HG03457 (cell line): ENCODE measurements around the gene OR7A5.
"Not testable (repeated sequence)": the region's sequence is repeated elsewhere in the genome, so short reads cannot be mapped to it uniquely, and the experiment has no call there.

Experiments
- ATAC-seq: cut with Tn5 transposase; IDR thresholded peaks from one replicate; pipeline ENCODE4 v1.9.1; 2021; ENCODE audit warnings: moderate number of reproducible peaks; ENCODE audit not compliant: unreplicated experiment

The OR7A5 gene

DNA sequence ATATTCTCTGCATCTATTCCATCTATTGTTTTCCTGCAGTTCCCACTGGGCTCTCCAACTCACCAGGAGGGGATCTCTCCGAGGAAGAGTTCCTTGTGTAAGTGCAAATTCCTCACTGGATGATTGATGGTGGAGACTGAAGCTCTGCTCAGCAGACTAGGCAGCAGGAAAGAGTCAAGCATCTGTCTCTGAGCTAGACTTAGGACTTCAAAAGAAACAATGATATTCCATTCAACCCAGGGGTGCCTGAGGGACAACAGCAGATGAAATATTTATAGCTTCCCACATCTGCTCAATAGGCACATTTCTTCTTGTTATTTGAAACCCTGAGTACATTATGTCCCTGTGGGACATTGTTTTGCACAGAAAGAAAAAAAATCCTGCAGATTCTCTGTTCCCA, at the start of gene OR7A5, which contains the start of gene OR7C1:
Gene OR7A5 (minus strand): TSS at position 175 of the 400 bp plus-strand sequence. CDS start 6,944 bp downstream, outside the sequence.
Gene OR7C1 (minus strand): TSS at position 175 of the 400 bp plus-strand sequence. CDS start 35,049 bp downstream, outside the sequence.
- no peak for ATAC-seq

DNA sequence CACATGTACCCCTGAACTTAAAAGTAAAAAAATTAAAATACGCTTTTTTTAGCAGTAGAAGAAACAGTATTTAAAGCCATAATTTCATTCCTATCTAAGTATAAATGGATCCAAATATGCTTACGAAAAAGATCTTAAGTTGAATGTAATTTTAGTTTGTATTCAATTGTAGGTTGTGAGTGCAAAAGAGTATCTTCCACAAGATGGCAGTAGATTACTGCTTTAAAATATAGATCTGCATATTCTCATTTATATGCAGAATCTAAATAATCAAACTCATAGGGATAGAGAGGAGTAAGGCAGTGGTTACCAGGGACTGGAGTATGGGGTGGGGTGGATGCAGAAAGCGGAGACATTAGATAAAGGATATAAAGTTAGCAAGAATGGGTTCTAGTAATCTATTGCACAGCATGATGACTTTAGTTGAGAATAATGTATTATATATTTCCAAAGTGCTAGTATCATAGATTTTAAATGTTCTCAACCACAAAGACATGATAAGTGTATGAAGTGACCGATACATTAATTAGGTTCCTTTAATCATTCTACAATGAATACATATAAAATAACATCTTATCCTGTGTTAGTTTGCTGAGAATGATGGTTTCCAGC, 36.7 kb upstream of the OR7A5 start:
- no peak for ATAC-seq

DNA sequence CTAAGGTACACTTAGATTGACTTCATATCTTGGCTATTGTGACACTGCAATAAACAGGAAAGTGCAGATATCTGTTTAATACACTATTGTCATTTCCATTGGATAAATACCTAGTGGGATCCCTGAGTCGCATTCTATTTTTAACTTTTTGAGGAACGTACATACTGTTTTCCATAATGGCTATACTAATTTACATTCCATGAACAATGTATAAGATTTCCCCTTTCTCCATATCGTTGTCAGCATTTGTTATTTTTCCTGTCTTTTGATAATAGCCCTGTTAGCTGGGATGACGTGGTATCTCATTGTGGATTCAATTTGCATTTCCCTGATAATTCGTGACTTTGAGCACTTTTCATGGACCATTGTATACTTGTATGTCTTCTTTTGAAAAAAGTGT, 33.5 kb upstream of the OR7A5 start:
- no peak for ATAC-seq

DNA sequence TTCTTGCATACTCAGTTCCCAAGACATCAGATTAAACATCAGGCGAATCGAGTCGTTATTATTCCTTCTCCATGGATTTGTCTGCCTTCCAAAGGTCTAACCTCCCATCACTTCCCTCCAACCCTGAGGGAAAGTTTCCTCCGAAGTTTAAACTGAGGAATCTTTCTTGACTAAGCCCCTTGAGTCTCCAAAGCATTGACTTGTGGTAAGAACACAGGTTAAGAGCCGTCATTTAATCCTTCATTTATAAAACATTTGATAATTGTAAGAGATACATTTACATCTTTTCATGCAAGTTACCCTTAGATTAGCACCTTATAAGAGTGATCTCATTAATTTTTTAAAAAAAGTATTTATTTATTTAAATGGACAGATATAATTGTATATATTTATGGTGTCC, 13.8 kb upstream of the OR7A5 start, which contains the start of gene OR7A10:
Gene OR7A10 (minus strand): TSS at position 101 of the 400 bp plus-strand sequence. CDS start 7,045 bp downstream, outside the sequence.
- ATAC-seq: no peak

DNA sequence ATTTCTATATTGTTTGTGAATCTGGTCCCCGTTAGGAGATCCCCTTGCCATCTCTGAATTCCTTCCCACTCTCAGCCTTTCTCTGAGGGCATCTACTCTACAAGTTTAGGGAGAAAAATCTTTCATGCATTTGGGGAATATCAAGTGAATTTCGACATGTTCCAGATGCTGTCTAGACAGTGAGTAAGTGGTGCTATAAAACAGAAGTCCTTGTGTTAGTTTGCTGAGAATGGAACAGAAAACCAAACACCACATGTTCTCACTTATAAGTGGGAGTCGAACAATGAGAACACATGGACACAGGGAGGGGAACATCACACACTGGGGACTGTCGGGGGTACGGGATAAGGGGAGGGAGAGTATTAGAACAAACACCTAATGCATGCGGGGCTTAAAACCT, 8.6 kb upstream of the OR7A5 start:
- no peak for ATAC-seq

DNA sequence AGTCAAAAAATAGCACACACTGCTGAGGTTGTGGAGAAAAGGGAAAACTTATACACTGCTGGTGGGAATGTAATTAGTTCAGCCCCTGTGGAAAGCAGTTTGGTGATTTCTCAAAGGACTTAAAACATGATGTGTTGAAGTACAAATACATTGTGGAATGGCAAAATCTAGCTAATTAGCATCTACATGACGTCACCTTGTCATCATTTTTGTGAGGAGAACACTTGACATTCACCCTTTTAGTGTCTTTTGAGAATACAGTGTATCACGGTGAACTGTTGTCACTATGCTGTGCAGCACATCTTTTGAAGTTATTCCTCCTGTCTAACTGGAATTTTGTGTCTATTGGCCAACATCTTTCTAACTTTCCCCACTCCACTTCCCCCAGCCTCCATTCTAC, 8.2 kb upstream of the OR7A5 start:
- ATAC-seq: no peak

DNA sequence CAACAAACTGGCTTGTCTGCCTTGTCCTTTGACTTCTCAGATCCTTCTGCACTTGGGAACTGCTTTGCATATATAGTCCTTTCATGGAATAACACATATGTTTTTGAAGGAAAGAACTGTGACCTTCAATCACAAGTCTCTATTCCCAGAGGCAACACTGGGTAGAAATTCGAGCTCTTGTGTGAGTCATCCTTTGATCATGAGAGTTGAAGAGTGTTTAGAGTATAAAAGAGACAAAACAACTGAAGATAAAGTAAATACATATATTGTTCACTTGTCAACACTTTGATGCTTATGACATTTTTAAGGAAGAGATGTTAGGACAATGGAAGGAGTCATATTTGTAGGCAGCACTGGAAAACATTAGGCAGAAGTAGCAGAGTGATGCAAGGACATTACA, 5.2 kb upstream of the OR7A5 start:
- no peak for ATAC-seq

DNA sequence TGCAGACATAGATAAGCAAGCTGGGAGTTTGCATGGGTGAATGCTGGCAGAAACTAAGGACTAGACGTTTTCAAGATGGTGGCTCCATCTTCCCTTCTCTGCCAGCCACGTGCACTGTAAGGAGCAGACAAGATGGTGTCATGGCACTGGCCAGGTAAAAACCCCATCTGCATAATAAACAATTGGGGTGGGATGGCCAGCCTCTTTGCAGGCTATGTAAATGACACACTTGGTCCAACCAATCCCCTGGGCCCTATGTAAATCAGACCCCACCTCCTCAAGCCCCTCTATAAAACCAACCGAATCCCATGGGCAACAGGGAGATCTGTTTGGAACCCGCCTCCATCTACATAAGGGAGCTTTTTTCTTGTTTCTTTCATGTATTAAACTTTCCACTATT, 2.4 kb upstream of the OR7A5 start:
- no peak for ATAC-seq

DNA sequence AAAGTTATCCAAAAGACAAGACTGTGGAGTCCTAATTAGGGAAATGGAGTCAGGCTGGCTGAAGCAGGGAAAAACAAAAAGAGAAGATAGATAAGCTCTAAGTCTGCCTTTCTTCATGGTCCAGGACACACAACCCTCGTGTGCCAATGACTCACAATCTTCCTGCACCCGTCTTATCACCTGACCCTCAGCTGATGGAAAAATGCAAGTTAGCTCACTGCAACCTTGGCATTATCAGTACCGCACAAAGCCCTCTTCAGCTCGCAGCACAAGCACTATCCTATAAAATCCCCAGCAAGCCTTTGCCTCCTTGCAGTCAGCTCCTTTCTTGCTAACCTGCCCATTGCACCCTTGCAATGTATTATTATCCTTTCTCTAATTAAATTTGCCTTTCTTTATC, 4.3 kb downstream of the OR7A5 start:
- ATAC-seq: no peak

DNA sequence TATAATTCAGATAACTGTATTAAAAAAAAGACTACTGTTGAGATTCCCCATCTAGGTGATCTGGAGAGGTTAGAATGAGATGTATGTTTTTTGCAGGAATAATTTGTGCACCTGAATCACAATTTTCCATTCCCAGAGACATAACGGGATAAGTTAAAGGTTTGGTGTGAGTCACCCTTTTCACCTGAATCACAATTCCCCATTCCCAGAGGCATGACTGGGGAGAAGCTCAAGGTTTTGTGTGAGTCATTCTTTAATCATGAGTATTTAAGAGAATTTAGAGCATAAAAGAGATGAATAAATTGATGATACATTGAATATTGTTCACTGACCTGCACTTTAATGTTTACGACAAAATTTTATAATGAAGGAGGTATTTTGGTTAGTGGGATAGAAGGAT, 9.0 kb downstream of the OR7A5 start:
- no peak for ATAC-seq

DNA sequence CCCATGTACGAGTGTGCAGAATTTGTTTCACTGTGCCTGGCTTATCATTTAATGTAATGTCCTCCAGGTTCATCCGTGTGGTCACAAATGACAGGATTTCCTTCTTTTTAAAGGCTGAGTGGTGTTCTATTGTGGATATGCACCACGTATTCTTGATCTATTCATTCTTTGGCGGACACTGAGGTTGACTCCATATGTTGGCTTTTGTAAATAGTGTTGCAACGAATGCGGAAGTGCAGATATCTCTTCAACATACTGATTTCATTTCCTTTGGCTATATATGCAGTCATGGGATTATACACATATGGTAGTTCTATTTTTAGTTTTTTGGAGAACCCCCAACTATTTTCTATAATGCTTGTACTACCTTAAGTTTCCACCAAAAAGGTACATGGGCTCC, 13.0 kb downstream of the OR7A5 start:
- ATAC-seq: no peak

DNA sequence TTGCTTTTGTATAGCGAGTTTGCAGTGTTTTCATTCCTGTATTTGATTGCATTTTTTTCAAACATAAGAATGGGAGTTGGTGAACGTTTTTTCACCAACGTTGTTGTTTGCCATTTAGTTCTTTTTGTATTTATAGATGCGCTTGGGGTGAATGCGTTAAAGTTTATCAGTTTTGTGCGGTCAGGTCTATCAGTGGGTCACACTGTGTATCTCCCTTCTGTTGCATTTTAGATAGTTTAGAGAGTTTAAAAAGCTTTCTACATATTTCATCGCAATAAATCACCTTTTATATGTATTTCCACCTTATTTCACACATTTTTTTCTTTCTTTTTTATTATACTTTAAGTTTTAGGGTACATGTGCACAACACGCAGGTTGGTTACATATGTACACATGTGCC, 16.4 kb downstream of the OR7A5 start:
- no peak for ATAC-seq

DNA sequence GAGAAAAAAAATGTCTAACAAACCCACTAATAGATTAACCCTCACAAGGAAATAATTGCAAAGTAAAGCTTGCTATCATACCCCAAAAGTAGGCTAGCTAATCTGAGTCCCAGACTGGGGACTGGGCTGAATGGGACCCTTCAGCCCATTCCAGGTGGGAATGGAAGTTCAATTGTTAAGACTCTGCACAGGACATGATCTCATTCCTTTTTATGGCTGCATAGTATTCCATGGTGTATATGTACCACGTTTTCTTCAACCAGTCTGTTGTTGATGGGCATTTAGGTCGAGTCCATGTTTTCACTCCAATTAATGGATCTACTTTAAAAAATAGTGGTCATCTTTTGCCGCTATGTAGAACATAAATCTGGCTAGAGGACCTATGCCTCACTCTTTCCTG, 17.9 kb downstream of the OR7A5 start:
- ATAC-seq: no peak

DNA sequence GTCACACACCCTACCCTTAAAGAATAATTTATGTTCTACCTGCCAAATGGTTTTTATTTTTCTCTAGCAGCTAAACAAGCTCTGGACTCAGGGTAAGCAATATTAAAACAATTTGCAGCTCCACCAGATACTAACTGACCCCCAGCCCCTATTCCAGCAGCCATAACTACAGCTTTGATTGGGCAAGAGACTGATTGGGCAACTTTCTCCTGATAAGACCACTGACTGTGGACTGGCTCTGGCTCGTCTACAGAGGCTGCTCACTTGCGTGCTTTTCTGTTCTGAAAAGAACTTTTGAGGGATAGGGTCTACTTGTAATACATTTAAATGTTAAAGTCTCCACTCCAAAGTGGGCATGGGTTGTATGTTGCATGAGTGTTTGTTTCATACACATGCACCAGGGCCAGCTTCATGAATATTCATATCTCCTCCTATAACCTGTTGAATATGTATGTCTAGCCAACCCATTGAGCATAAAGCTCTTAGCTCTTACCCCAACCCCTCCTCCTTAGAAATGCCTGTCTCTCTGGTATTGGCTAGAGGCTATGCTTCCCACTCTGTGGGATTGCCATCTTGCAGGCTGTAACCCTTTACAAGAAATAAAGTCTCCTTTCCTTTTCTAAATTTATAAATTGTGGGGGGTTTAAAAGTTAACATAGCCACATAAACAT, 19.9 kb downstream of the OR7A5 start:
- ATAC-seq: no peak

DNA sequence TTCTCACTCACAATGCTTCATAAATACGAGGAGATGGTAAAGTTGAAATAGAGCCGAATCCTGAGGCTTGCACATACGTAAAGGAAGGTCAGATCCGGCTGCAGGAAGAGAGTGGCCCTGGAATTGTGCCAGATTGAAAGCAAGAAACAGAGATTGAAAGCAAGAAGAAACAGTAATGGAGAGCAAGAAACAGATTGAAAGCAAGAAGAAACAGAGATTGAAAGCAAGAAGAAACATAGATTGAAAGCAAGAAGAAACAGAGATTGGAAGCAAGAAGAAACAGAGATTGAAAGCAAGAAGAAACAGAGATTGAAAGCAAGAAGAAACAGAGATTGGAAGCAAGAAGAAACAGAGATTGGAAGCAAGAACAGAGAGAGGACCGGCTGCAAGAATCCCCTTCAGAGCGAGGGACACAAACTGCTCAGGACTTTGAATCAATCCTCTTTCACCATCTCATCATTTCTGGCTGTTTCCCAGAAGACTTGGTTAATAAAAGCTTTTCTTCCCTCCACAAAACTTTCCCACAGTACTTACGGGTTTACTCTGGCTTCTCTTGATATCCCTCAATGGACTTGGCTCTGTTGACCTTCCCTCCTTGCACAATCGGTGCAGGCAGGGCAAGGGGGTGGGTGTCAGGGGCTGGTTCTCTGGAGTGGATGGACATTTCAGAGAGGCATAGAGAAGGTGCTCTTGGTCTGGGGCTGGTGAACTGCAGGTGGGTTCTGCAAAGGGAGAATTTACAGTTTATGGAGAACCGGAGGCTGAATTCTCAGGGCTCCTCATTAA, 25.5 kb downstream of the OR7A5 start:
- no peak for ATAC-seq

DNA sequence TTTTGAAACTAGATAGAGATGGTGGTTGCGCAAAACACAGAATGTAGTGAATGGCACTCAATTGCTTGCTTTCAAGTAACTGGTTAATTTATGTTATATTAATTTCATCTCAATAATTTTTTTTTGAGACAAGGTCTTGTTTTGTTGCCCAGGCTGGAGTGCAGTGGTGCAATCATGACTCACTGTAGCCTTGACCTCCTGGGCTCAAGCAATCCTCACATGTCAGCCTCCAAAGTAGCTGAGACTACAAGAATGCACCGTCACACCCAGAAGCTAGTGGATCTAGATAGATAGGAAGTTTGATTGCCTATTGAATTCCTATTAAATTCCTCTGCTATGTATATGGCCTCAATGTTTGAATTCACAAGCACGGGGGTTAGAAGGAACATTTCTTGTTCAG, 30.2 kb downstream of the OR7A5 start:
- no peak for ATAC-seq

DNA sequence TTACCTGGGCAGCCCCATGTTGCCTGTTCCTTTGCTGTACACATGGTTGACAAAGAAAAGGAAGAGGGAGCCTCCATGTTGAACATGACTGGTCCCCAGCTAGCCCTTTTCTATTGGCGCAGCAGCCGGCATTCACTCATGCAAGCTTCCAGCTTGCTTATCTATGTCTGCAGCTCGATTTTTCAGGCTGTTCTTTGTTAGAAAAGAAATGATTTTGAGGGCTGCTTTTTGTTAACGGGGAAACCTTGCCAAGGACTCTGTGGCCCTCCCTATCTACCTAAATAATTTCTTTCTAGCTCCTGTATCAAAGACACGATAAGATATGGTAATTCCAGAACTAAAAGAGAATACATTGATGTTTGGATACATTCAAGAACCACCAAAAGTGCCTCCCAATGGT, 36.2 kb downstream of the OR7A5 start:
- ATAC-seq: no peak

DNA sequence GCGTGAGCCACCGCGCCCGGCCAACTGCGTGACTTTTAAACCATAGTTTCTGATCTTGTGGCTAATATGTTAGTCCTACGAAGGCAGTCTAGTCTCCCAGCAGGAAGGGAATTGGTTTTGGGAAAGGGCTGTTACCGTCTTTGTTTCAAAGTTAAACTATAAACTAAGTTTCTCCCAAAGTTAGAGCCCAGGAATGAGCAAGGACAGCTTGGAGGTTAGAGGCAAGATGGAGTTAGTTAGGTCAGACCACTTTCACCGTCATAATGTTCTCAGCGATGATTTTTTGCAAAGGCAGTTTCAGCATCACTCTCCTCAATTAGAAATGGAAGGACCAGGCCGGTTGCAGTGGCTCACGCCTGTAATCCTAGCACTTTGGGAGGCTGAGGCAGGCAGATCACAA, 39.0 kb downstream of the OR7A5 start:
- ATAC-seq: no peak

DNA sequence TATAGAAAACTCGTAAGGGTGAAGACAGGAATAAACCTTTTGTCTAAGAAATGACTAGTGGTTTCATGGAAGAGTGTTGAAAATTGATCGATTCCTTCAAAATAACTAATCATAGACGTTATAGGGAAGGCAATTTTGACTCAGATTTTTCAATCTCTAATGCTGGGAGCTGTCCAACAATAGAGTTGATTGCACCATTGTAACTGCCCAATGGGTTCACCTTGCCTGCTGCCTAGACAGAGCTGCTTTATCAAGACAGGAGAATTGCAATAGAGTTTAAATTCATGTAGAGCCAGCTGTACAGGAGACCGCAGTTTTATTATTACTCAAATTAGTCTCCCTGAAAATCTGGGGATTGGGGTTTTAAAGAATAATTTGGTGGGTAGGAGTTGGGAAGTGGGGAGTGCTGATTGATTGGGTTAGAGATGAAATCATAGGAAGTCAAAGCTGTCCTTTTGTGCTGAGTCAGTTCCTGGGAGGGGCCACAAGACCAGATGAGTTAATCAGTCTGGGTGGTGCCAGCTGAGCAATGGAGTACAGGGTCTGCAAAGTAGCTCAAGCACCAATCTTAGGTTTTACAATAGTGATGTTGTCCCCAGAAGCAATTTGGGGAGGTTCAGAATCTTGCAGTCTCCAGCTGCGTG, 39.8 kb downstream of the OR7A5 start:
- ATAC-seq: no peak

DNA sequence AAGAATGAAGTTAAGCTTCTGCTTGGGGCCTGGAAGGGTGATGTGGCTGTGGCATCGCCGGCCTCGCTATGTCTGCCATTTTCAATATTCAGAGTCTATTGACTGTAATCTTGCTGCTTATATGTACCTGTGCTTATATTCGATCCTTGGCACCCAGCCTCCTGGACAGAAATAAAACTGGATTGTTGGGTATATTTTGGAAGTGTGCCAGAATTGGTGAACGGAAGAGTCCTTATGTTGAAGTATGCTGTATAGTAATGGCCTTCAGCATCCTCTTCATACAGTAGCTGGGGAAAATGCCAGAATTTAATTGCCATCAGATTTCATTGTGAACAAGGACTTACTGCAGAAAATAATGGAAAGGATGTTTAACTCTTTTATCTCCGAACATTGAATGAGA, 42.7 kb downstream of the OR7A5 start:
- ATAC-seq: not testable (repeated sequence)

DNA sequence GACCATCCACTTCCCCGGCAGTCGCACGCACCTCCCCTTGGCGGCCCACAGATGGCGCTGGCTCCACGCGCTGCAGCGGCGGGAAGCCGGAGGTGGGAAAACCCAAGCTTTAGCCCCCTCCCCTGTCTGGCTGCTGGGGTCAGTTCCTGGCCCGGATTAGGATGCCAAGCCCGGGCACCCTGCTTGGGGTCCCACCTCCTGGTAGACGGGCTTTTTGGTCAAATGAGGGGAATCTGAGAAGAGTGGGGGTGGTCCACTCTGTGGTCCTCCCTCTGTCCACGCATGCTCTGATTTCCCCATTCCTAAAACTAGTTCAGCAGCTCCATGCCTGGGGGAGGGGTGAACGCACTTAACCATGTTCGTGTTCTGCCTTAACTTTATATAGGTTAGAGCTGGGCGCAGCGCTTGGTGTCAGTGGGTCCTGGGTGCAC, 48.5 kb downstream of the OR7A5 start:
- no peak for ATAC-seq
